ENCODE data around the gene DNM1L.

DNA sequence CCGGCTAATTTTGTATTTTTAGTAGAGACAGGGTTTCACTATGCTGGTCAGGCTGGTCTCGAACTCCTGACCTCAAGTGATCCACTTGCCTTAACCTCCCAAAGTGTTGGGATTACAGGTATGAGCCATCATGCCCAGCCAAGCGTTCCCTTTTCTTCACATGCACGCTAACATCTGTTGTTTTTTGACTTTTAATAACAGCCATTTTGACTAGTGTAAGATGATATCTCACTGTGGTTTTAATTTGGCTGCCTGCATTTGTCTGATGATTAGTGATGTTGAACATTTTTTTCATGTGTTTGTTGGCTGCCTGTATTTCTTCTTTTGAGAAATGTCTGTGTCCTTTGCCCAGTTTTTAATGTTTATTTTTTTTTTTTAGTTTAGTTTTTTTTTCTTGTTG is 86.8 kb downstream of the DNM1L start:
- TF ChIP-seq, protein P1, sequence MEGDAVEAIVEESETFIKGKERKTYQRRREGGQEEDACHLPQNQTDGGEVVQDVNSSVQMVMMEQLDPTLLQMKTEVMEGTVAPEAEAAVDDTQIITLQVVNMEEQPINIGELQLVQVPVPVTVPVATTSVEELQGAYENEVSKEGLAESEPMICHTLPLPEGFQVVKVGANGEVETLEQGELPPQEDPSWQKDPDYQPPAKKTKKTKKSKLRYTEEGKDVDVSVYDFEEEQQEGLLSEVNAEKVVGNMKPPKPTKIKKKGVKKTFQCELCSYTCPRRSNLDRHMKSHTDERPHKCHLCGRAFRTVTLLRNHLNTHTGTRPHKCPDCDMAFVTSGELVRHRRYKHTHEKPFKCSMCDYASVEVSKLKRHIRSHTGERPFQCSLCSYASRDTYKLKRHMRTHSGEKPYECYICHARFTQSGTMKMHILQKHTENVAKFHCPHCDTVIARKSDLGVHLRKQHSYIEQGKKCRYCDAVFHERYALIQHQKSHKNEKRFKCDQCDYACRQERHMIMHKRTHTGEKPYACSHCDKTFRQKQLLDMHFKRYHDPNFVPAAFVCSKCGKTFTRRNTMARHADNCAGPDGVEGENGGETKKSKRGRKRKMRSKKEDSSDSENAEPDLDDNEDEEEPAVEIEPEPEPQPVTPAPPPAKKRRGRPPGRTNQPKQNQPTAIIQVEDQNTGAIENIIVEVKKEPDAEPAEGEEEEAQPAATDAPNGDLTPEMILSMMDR (IDR thresholded peaks at IDR 0.05 in 2 of 3, conservative IDR thresholded peaks at IDR 0.05 in 1 of 3; ENCODE audit: insufficient read depth in 2 of 3, low read depth in 1 of 3, low read length in 3 of 3) = no peak
- TF ChIP-seq NR3C1 (CRISPR knock-in tag; IDR thresholded peaks at IDR 0.05) = no peak
- no peak for TF ChIP-seq HIVEP1 (CRISPR knock-in tag; IDR thresholded peaks at IDR 0.05)
- no peak for TF ChIP-seq CHD2 (IDR thresholded peaks at IDR 0.05; ENCODE audit: low read depth, low read length)
- TF ChIP-seq CTBP1 (IDR thresholded peaks at IDR 0.05; ENCODE audit: borderline replicate concordance) = no peak
- no peak for TF ChIP-seq XRCC5 (IDR thresholded peaks at IDR 0.05; ENCODE audit: low read depth, low read length)
